Measurements from ENCODE around the gene CAGE1.

CAGE1 gene

GRCh38 chr6:7431313-7431673 lies 41.8 kb upstream of the CAGE1 start:
- H3K27ac ChIP-seq: no peak overlapping the region
- TF ChIP-seq CTCF (conservative IDR thresholded peaks at IDR 0.05): no peak

GRCh38 chr6:7426447-7427169 lies 37.1 kb upstream of the CAGE1 start:
- H3K27ac ChIP-seq: no peak overlapping the region
- TF ChIP-seq CTCF (conservative IDR thresholded peaks at IDR 0.05): no peak

GRCh38 chr6:7425808-7426190 lies 36.3 kb upstream of the CAGE1 start:
- no peak overlapping the region for H3K27ac ChIP-seq
- TF ChIP-seq CTCF (conservative IDR thresholded peaks at IDR 0.05): no peak

- H3K27ac ChIP-seq: no peak overlapping the region
- TF ChIP-seq CTCF (conservative IDR thresholded peaks at IDR 0.05): peak; percentile 52
These were observed 35.6 kb upstream of the CAGE1 start for GRCh38 chr6:7424967-7425807.

GRCh38 chr6:7424058-7424457 lies 34.5 kb upstream of the CAGE1 start:
- TF ChIP-seq CTCF (conservative IDR thresholded peaks at IDR 0.05): no peak
- H3K27ac ChIP-seq: no peak overlapping the region

GRCh38 chr6:7421066-7421465 lies 31.5 kb upstream of the CAGE1 start:
- peak overlapping the region; percentile 66 for H3K27ac ChIP-seq

More at GRCh38 chr6:7421066-7421465, 31.5 kb upstream of the CAGE1 start:
- TF ChIP-seq CTCF (conservative IDR thresholded peaks at IDR 0.05): no peak
